ENCODE data around the gene TXNRD1. TPM values are rescaled to one million over a fixed set of nuclear protein-coding genes. Genes with fewer than 3 reads are reported as not detected.

TXNRD1 gene
- total and polyA plus RNA-seq, 4 donors: 23.6 to 70.8 (median 55.7) TPM

DNA sequence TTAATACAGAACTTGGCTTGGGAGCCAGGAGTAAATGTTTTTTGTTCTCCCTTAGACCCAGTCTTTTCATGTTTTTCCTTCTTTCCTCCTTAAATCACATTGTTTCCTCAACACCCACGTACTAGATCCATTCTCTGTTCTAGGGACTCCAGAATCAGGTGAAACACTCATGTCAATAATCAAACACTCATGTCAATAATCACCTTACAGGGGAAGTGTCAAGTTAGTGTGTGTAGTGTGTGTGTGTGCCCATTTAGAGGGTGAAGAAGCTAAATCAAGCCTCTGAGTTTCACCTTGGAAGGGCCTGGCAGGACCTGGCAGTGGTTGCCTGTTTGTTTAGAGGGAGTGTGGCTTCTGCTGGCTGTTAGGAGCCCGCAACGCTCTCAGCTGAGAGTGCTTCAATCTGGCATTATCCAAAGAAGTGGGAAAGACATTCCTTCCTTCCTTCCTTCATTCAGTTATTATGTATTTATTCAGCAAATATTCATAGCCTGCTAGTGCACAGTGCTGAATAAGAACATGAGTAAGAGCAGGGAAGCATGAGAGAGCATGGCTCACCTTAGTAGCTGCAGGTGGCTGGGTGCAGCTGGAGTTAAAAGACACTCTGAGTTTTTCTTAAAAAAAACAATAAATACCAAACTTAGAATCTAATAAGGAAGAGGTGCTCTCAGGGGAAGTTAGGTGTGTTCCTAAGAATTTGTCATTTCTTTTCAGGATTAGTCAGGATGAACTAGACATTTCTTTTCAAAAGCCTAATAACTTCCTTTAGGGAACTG is 70.3 kb downstream of the TXNRD1 start:
- Histone ChIP-seq H3K9me3 (ENCODE audit: control insufficient read depth in 4 of 4, low read length in 3 of 4) (no peaks in the 10 kb centered on the region), H3K4me1 (ENCODE audit: control insufficient read depth in 4 of 4, insufficient read depth in 4 of 4, low read length in 3 of 4) (peaks cover 3 to 27% (median 11%) of the 10 kb centered on the region in 4 donors), H3K27me3 (ENCODE audit: control insufficient read depth in 4 of 4, insufficient read depth in 4 of 4, low read length in 3 of 4) (no peaks in the 10 kb centered on the region), H3K36me3 (ENCODE audit: control insufficient read depth in 4 of 4, insufficient read depth in 3 of 4, low read depth in 1 of 4, low read length in 3 of 4) (peaks cover 0 to 2% (median 0%) of the 10 kb centered on the region in 4 donors), H3K27ac (ENCODE audit: low read depth in 1 of 2, low read length in 2 of 2) (peak overlapping the region; percentile 92 to 96), H3K4me3 (ENCODE audit: low read depth in 1 of 3, low read length in 3 of 3) (no peak overlapping the region), H3K9ac (ENCODE audit: low read depth in 1 of 2, low read length in 2 of 2) (peak overlapping the region; percentile 13 to 73)
- no peak for TF ChIP-seq HNF4A (conservative IDR thresholded peaks at IDR 0.05)
- no peak for TF ChIP-seq RXRA (IDR thresholded peaks at IDR 0.05)
- TF ChIP-seq, protein P1, sequence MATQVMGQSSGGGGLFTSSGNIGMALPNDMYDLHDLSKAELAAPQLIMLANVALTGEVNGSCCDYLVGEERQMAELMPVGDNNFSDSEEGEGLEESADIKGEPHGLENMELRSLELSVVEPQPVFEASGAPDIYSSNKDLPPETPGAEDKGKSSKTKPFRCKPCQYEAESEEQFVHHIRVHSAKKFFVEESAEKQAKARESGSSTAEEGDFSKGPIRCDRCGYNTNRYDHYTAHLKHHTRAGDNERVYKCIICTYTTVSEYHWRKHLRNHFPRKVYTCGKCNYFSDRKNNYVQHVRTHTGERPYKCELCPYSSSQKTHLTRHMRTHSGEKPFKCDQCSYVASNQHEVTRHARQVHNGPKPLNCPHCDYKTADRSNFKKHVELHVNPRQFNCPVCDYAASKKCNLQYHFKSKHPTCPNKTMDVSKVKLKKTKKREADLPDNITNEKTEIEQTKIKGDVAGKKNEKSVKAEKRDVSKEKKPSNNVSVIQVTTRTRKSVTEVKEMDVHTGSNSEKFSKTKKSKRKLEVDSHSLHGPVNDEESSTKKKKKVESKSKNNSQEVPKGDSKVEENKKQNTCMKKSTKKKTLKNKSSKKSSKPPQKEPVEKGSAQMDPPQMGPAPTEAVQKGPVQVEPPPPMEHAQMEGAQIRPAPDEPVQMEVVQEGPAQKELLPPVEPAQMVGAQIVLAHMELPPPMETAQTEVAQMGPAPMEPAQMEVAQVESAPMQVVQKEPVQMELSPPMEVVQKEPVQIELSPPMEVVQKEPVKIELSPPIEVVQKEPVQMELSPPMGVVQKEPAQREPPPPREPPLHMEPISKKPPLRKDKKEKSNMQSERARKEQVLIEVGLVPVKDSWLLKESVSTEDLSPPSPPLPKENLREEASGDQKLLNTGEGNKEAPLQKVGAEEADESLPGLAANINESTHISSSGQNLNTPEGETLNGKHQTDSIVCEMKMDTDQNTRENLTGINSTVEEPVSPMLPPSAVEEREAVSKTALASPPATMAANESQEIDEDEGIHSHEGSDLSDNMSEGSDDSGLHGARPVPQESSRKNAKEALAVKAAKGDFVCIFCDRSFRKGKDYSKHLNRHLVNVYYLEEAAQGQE (IDR thresholded peaks at IDR 0.05): no peak
- TF ChIP-seq HNF4G (IDR thresholded peaks at IDR 0.05): no peak
- TF ChIP-seq RAD21 (IDR thresholded peaks at IDR 0.05): no peak
- no peak for TF ChIP-seq FOXA2 (IDR thresholded peaks at IDR 0.05)
- TF ChIP-seq, protein P2, sequence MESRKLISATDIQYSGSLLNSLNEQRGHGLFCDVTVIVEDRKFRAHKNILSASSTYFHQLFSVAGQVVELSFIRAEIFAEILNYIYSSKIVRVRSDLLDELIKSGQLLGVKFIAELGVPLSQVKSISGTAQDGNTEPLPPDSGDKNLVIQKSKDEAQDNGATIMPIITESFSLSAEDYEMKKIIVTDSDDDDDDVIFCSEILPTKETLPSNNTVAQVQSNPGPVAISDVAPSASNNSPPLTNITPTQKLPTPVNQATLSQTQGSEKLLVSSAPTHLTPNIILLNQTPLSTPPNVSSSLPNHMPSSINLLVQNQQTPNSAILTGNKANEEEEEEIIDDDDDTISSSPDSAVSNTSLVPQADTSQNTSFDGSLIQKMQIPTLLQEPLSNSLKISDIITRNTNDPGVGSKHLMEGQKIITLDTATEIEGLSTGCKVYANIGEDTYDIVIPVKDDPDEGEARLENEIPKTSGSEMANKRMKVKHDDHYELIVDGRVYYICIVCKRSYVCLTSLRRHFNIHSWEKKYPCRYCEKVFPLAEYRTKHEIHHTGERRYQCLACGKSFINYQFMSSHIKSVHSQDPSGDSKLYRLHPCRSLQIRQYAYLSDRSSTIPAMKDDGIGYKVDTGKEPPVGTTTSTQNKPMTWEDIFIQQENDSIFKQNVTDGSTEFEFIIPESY (IDR thresholded peaks at IDR 0.05): no peak
- no peak for DNase-seq (ENCODE audit: low spot score)
- 71% methylated on average over 3 of the region's 3 CpGs for WGBS

DNA sequence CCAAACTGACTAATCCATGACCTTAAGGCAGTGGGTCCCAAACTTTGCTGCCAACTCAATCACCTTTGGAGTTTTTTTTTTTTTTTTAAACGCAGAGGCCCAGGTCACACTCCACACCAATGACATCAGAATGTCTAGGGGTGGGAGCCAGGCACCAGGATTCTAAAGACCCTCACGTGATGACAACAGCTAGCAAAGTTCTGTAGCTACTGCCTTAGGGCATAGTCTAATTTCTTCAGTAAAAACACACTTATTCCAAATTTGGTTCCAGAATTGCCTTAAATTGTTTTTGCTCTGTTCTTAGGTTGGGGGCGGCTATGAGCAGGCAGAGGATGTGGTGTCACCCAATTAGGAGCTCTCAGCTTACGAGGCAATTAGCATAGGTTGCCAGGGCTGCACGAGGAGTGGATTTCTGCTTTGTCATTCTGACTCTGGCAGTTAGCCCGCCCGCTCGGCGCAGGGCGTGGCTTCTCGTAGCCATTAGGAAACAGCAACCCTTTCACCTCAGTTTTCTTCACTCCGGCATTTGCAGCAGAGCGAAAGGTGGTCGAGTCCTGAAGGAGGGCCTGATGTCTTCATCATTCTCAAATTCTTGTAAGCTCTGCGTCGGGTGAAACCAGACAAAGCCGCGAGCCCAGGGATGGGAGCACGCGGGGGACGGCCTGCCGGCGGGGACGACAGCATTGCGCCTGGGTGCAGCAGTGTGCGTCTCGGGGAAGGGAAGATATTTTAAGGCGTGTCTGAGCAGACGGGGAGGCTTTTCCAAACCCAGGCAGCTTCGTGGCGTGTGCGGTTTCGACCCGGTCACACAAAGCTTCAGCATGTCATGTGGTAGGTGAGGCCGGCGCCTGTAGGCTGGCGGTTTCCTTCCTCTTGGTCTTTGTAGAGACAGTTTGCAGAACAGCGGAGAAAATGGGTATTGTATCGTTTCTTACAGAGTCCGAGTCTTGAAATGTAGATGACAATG is 71.2 kb downstream of the TXNRD1 start:
- Histone ChIP-seq H3K27me3 (ENCODE audit: control insufficient read depth in 4 of 4, insufficient read depth in 4 of 4, low read length in 3 of 4) (no peaks in the 10 kb centered on the region), H3K27ac (ENCODE audit: low read depth in 1 of 2, low read length in 2 of 2) (peak overlapping the region; percentile 92 to 96), H3K4me1 (ENCODE audit: control insufficient read depth in 4 of 4, insufficient read depth in 4 of 4, low read length in 3 of 4) (peaks cover 3 to 27% (median 11%) of the 10 kb centered on the region in 4 donors), H3K4me3 (ENCODE audit: low read depth in 1 of 3, low read length in 3 of 3) (peak overlapping the region; percentile 72 to 86 (median 77)), H3K36me3 (ENCODE audit: control insufficient read depth in 4 of 4, insufficient read depth in 3 of 4, low read depth in 1 of 4, low read length in 3 of 4) (peaks cover 2 to 4% (median 3%) of the 10 kb centered on the region in 4 donors), H3K9ac (ENCODE audit: low read depth in 1 of 2, low read length in 2 of 2) (peak overlapping the region; percentile 79 to 96), H3K9me3 (ENCODE audit: control insufficient read depth in 4 of 4, low read length in 3 of 4) (no peaks in the 10 kb centered on the region)
- peak; percentile 95 for DNase-seq (ENCODE audit: low spot score)
- WGBS: under 1% methylated on average over 40 of the region's 40 CpGs
- TF ChIP-seq NR2F2 (IDR thresholded peaks at IDR 0.05) (peak; percentile 42), EGR1 (IDR thresholded peaks at IDR 0.05; ENCODE audit: low read depth in 2 of 2) (peak in 1 of 2 donors; percentile 57), HNF4A (conservative IDR thresholded peaks at IDR 0.05) (peak; percentile 21 to 44), HNF4G (IDR thresholded peaks at IDR 0.05) (no peak), RXRA (IDR thresholded peaks at IDR 0.05) (peak; percentile 60 to 61), TAF1 (conservative IDR thresholded peaks at IDR 0.05) (peak; percentile 90), GABPA (IDR thresholded peaks at IDR 0.05 in 1 of 2, conservative IDR thresholded peaks at IDR 0.05 in 1 of 2) (no peak)
- TF ChIP-seq, protein P2 (IDR thresholded peaks at IDR 0.05): peak; percentile 61
- TF ChIP-seq, protein P3, sequence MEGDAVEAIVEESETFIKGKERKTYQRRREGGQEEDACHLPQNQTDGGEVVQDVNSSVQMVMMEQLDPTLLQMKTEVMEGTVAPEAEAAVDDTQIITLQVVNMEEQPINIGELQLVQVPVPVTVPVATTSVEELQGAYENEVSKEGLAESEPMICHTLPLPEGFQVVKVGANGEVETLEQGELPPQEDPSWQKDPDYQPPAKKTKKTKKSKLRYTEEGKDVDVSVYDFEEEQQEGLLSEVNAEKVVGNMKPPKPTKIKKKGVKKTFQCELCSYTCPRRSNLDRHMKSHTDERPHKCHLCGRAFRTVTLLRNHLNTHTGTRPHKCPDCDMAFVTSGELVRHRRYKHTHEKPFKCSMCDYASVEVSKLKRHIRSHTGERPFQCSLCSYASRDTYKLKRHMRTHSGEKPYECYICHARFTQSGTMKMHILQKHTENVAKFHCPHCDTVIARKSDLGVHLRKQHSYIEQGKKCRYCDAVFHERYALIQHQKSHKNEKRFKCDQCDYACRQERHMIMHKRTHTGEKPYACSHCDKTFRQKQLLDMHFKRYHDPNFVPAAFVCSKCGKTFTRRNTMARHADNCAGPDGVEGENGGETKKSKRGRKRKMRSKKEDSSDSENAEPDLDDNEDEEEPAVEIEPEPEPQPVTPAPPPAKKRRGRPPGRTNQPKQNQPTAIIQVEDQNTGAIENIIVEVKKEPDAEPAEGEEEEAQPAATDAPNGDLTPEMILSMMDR (IDR thresholded peaks at IDR 0.05; ENCODE audit: low read depth, low read length, missing input control): no peak
- TF ChIP-seq, protein P1 (IDR thresholded peaks at IDR 0.05): peak; percentile 95
- TF ChIP-seq, protein P4, sequence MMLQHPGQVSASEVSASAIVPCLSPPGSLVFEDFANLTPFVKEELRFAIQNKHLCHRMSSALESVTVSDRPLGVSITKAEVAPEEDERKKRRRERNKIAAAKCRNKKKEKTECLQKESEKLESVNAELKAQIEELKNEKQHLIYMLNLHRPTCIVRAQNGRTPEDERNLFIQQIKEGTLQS (IDR thresholded peaks at IDR 0.05): peak; percentile 35
